Measurements from ENCODE around the gene EPG5. TPM values are rescaled to one million over a fixed set of nuclear protein-coding genes. Genes with fewer than 3 reads are reported as not detected.

Gene EPG5
- total and polyA plus RNA-seq, 9 of the 15 experiments (the other 6 are each of a cell fraction or from before 2014, with no cell fraction given): 1.3 to 10.7 (median 5.2) TPM

GRCh38 chr18:45851161-45851925, 115.8 kb downstream of the EPG5 start:
- in situ Hi-C loops (cut with MboI) (no loop called here), intact Hi-C loops (cut with micrococcal nuclease) (no loop called here)
- ChIA-PET CTCF (ENCODE audit: low intra/inter-chr PET ratio) (no interaction called here), POLR2A (no interaction called here)
- DNase-seq (ENCODE audit: extremely low read depth in 1 of 4, low spot score in 3 of 4) (no peak), FAIRE-seq (no peak), ATAC-seq (no peak)
- no TSS peak for BruUV-seq (replicated peaks)
- no peak overlapping the region for H2AFZ ChIP-seq (ENCODE audit: low read depth, low read length)
- no peaks in the 10 kb centered on the region for H3K9me3 ChIP-seq (replicated peaks; ENCODE audit: control insufficient read depth, insufficient read depth, low read depth, low read length)
- no peaks in the 10 kb centered on the region for H3K27me3 ChIP-seq (ENCODE audit: control insufficient read depth in 2 of 2, insufficient read depth in 2 of 2, low read length in 2 of 2)
- H4K20me1 ChIP-seq (replicated peaks; ENCODE audit: control insufficient read depth, insufficient read depth, low read length): no peaks in the 10 kb centered on the region
- H3K27ac ChIP-seq (ENCODE audit: extremely low read depth, low read depth, low read length): no peak overlapping the region
- H3K36me3 ChIP-seq (ENCODE audit: control insufficient read depth, insufficient read depth, low read length): peaks cover 17% of the 10 kb centered on the region; the same call in 1 of the 3 replicates
- H3K4me3 ChIP-seq: no peak overlapping the region
- H3K79me2 ChIP-seq (ENCODE audit: control insufficient read depth, insufficient read depth, low read length): no peaks in the 10 kb centered on the region
- no peaks in the 10 kb centered on the region for H3K4me1 ChIP-seq (replicated peaks in 1 of 2; ENCODE audit: control insufficient read depth in 2 of 2, insufficient read depth in 2 of 2, low read length in 2 of 2)
- H3K9ac ChIP-seq (ENCODE audit: insufficient read depth in 1 of 2, low read depth in 2 of 2, low read length in 2 of 2): no peak overlapping the region
- no peak overlapping the region for H3K4me2 ChIP-seq (ENCODE audit: insufficient read depth, low read length)
- WGBS (ENCODE audit: insufficient coverage, low coverage, missing lambda C conversion rate): 58% methylated on average over 10 of the region's 10 CpGs
- no peak for TF ChIP-seq ZNF175 (CRISPR knock-in tag; IDR thresholded peaks at IDR 0.05; ENCODE audit: low read depth)
- no peak for TF ChIP-seq ZBTB40 (IDR thresholded peaks at IDR 0.05)
- TF ChIP-seq ZBTB40 (CRISPR knock-in tag; IDR thresholded peaks at IDR 0.05): no peak
- no peak for TF ChIP-seq SUPT5H (IDR thresholded peaks at IDR 0.05)
- no peaks in the 10 kb centered on the region for H3K9me1 ChIP-seq (ENCODE audit: control insufficient read depth, insufficient read depth, low read length)
